Subcutaneous abdominal adipose tissue (tissue), 5 donors: ENCODE results near the gene STARD5.

Source experiments
- H3K27ac ChIP-seq: one replicate; pipeline ENCODE4 v1.7.0; 2013; ENCODE audit warnings: low read depth, mild to moderate bottlenecking, inconsistent platforms, low read length, moderate library complexity
- H3K27me3 ChIP-seq, 5 donors: one replicate each; pipeline ENCODE4 v1.7.0; 2013; ENCODE audit warnings: low read length in 5 of 5, inconsistent platforms in 1 of 5; ENCODE audit not compliant: control insufficient read depth in 5 of 5, insufficient read depth in 4 of 5
- H3K36me3 ChIP-seq, 5 donors: one replicate each; pipeline ENCODE4 v1.7.0; 2013; ENCODE audit warnings: low read length in 5 of 5; ENCODE audit not compliant: control insufficient read depth in 5 of 5, insufficient read depth in 5 of 5
- H3K4me1 ChIP-seq, 5 donors: one replicate each; pipeline ENCODE4 v1.7.0; 2013; ENCODE audit warnings: low read length in 5 of 5, mild to moderate bottlenecking in 3 of 5, moderate library complexity in 1 of 5; ENCODE audit not compliant: control insufficient read depth in 5 of 5, insufficient read depth in 5 of 5
- H3K4me3 ChIP-seq, 5 donors: one replicate each; pipeline ENCODE4 v1.7.0; 2013; ENCODE audit warnings: low read length in 5 of 5, low read depth in 1 of 5
- H3K9ac ChIP-seq, 5 donors: one replicate each; pipeline ENCODE4 v1.7.0; 2013; ENCODE audit warnings: low read length in 5 of 5, mild to moderate bottlenecking in 4 of 5, moderate library complexity in 3 of 5
- H3K9me3 ChIP-seq, 5 donors: one replicate each; pipeline ENCODE4 v1.7.0; 2013; ENCODE audit warnings: low read length in 5 of 5; ENCODE audit not compliant: control insufficient read depth in 5 of 5
- donor health status: healthy.
- donor health status: healthy.
- donor health status: healthy.
- donor health status: healthy.
- donor health status: healthy.

STARD5 gene

DNA sequence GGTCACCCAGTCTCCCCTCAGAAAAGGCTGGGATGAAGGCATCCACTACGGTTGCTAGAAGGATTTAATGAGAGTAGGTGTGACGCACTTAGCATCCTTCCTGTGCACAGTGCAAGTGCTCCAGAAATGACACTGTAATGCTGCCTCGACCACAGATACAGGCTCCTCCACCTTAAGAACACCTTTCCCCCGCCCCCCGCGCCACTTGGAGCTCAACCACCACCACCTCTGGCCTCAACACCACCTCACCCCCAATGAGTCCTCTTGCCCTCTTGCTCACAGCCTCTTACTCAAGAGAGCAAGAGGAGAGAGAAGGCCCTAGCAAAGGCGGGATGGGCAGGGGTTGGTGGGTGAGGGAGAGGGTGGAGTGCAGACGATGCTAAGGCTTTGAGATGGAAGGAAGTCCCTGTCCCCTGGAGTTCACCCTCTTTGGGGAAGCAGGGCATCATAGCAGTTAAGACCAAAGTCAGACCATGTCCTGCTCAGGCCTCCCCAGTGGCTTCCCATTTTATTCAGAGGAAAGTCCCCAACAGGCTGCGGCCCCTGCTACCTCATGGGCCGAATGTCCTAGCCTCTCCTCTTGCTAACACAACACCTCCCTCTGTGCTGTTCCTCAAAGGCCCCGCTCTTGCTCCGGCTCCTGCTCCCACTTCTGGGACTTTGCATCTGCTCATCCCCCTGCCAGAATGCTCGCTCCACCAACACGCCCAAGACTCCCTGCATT, 8.3 kb downstream of the STARD5 start:
- Histone ChIP-seq H3K36me3 (peaks cover 0 to 45% (median 30%) of the 10 kb centered on the region in 5 donors), H3K27ac (no peak overlapping the region), H3K27me3 (no peaks in the 10 kb centered on the region), H3K4me1 (peaks cover 5 to 27% (median 23%) of the 10 kb centered on the region in 5 donors), H3K9me3 (no peaks in the 10 kb centered on the region), H3K4me3 (no peak overlapping the region), H3K9ac (no peak overlapping the region)

DNA sequence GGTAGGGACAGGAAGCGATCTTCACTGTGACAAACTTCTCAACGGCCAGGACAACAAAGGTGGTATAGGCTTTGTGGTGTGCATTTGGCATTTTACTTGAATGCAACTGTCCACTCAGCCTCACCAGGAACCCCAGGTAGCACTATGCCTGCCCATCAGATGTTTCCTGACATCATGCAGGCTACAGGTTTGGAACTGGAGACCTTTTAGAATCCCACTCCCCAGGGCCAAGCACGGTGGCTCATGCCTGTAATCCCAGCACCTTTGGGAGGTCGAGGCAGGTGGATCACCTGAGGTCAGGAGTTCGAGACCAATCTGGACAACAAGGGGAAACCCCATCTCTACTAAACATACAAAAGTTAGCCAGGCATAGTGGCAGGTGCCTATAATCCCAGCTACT, 9.6 kb downstream of the STARD5 start:
- Histone ChIP-seq H3K9ac (no peak overlapping the region), H3K4me1 (peaks cover 5 to 27% (median 23%) of the 10 kb centered on the region in 5 donors), H3K4me3 (no peak overlapping the region), H3K27ac (no peak overlapping the region), H3K27me3 (no peaks in the 10 kb centered on the region), H3K9me3 (no peaks in the 10 kb centered on the region), H3K36me3 (peaks cover 0 to 47% (median 31%) of the 10 kb centered on the region in 5 donors)

DNA sequence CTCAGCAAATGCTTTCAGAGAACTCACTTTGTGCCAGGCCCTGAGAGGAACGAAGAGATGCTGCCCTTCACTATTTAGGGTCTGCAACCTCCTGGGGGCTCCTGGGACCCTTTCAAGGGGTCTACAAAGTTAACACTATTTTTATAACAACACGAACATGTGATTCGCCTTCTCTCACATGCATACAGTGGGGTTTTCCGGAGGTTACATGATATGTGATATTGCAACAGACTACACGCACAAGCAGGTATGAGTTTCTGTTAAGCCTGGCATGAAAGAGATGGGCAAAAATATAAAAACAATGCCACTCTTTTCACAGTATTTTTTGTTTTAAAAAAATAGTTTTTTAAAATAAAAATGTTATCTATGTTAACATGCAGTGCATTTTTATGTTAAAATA, 10.3 kb downstream of the STARD5 start:
- no peak overlapping the region for H3K4me3 ChIP-seq
- H3K9ac ChIP-seq: no peak overlapping the region
- H3K27me3 ChIP-seq: no peaks in the 10 kb centered on the region
- peaks cover 5 to 27% (median 23%) of the 10 kb centered on the region in 5 donors for H3K4me1 ChIP-seq
- H3K36me3 ChIP-seq: peaks cover 0 to 47% (median 33%) of the 10 kb centered on the region in 5 donors
- peak overlapping the region; percentile 14 for H3K27ac ChIP-seq
- H3K9me3 ChIP-seq: no peaks in the 10 kb centered on the region

DNA sequence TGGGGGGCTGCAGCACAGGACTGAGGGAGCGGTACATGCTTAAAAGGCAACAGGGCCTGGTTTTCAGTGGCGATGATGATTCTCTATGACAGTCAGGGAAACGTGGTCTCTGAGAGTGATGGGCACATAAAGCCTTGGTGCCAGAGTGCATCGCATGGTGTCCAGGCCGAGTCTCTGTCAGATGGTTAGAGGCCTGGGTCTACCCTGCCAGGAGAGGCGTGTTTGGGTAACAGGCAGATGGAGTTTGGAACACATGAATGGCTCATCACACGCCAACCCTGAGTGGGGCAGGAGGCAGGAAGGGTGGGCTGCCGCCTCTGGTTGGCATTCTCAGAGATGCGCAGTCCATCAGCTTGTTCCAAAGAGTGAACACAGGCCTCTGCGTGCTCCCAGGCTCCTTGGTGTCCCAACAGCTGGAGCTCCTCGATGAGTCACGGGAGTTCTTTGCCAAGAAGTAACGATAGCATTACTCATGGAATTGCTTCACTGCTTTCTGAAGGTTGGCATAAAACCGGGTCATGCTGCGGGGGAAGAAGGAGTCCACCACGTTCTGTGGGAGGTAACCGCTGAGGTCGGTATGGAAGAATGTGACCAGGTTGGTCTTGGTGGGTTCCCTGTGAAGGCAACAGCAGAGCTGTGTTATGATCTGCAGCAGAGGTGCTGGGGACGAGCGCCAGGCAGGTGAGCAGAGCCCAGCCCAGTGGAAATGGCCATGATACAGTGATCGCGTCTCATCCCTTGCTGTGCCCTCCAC, 11.0 kb downstream of the STARD5 start:
- H3K27me3 ChIP-seq: no peaks in the 10 kb centered on the region
- peak overlapping the region; percentile 14 for H3K27ac ChIP-seq
- H3K9me3 ChIP-seq: no peaks in the 10 kb centered on the region
- H3K4me3 ChIP-seq: peak overlapping the region in 1 of 5 donors; percentile 42
- no peak overlapping the region for H3K9ac ChIP-seq
- H3K4me1 ChIP-seq: peaks cover 5 to 29% (median 24%) of the 10 kb centered on the region in 5 donors
- peaks cover 0 to 47% (median 33%) of the 10 kb centered on the region in 5 donors for H3K36me3 ChIP-seq

DNA sequence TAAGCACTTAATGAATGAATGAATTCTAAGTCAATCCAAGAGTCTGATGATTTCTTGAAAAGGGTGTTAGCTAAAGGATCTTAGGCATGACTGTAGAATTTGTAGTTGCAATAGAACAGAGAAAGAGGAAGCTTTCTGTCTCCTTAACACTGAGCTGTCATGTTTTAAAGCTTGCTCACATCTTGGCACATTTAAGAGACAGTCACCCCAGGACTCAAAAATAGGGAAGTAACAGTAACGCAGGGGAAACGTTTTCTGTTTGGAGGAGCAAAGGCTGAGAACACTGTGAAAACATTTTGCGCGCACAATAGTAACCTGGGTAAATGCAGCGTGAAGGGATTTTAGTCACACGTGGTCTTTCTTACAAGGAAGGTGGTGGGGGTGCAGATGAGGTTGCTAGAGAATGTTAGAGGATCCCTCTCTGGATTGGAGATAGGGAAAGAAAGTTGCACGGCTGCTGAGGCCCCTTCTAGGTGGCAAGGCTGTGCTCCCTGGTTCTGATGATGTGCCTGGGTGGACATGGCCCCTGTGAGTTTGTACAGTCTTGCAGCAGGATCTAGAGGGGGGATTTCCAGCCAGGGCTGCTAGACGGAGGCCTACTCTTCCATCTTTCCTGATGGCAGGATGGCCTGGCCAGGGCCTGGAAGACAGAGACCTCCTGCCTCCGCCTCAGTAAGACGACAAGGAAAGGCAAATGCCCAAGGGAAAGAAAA, 12.0 kb downstream of the STARD5 start:
- Histone ChIP-seq H3K4me3 (no peak overlapping the region), H3K36me3 (peaks cover 0 to 51% (median 34%) of the 10 kb centered on the region in 5 donors), H3K9me3 (no peaks in the 10 kb centered on the region), H3K27me3 (no peaks in the 10 kb centered on the region), H3K9ac (no peak overlapping the region), H3K4me1 (peaks cover 5 to 29% (median 24%) of the 10 kb centered on the region in 5 donors), H3K27ac (peak overlapping the region; percentile 7)

DNA sequence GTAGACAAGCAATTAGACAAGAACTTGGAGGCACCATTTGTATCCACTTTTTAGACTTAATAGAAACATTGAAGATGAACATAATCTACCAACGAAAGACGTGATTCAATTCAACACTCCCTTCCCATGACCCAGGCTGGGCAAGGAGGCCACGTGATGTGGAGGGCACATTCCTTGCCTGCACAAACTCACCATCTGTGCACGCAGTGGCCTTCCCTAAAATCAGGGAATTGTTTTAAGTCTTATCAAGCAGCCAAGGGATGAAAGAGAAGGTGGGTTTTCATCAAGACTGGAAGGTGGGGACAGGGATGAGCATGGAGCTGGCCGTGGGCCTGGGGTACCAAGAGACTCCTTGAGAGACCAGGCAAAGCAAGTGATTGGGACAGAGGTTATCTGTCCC, 13.5 kb downstream of the STARD5 start:
- Histone ChIP-seq H3K36me3 (peaks cover 0 to 63% (median 47%) of the 10 kb centered on the region in 5 donors), H3K27ac (no peak overlapping the region)

DNA sequence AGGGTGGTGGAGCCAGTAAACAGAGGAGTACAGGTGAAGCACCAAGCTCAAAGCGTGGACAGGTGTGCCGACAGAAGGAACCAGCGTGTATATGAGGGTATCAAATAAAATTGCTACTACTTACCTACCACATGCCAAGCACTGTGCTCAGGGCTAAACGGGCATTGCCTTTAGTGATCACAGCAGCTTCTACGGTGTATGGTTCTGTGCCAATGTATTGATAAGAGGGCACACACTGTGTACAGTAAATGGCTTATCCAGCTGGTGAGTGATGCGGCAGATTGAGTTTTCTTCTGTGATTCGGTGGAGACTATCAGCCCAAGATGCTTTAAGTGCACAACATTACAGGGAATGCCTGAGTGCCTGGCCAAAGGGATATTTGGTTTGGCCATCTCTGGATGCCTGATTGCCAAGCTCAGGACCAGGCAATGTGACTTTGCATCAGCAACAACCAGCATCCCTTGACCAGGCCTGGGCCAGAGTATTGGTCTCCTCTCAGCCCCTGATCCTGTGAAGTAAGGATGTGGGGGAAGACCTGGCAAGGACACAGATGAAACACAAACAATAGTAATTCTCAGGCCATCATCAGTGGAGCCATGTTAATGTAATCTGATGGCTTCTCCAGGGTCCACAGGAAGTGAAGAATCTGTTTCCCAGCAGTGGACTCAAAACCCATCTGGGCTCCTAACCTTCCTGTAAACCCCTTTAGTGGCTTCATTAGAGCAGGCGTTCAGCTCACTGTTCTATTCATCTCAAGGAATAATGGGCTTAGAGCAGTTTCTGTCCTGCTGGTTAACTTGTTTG, 14.1 kb downstream of the STARD5 start:
- Histone ChIP-seq H3K9ac (no peak overlapping the region), H3K27ac (no peak overlapping the region), H3K4me3 (no peak overlapping the region), H3K27me3 (no peaks in the 10 kb centered on the region), H3K9me3 (no peaks in the 10 kb centered on the region), H3K36me3 (peaks cover 3 to 65% (median 49%) of the 10 kb centered on the region in 5 donors), H3K4me1 (peaks cover 5 to 33% (median 27%) of the 10 kb centered on the region in 5 donors)

More for the DNA sequence above, 13.5 kb downstream of the STARD5 start:
- Histone ChIP-seq H3K9ac (no peak overlapping the region), H3K27me3 (no peaks in the 10 kb centered on the region), H3K4me1 (peaks cover 5 to 29% (median 24%) of the 10 kb centered on the region in 5 donors), H3K9me3 (no peaks in the 10 kb centered on the region), H3K4me3 (no peak overlapping the region)

DNA sequence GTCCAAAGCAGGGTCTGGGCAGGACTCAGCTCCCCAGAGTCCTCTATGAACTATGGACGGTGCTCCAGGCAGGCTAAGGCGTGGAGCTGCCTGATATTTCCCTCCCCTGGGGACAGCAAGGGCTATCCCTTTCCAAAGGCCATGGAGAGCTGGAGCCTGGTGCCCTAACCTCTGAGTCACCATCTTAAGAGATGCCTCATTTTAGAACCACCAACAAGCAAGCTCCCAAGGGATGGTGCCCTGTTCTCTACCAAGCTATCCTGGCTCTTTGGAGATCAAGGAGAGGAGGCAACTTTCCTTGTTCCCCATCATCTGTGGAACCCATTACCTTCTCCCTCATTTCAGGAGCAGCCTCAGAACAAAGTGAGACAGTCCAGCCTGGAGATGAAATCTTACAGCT, 15.7 kb downstream of the STARD5 start:
- Histone ChIP-seq H3K9ac (no peak overlapping the region), H3K9me3 (no peaks in the 10 kb centered on the region), H3K27me3 (no peaks in the 10 kb centered on the region), H3K4me3 (no peak overlapping the region), H3K36me3 (peaks cover 7 to 79% (median 62%) of the 10 kb centered on the region in 5 donors), H3K4me1 (peaks cover 10 to 39% (median 33%) of the 10 kb centered on the region in 5 donors), H3K27ac (no peak overlapping the region)

DNA sequence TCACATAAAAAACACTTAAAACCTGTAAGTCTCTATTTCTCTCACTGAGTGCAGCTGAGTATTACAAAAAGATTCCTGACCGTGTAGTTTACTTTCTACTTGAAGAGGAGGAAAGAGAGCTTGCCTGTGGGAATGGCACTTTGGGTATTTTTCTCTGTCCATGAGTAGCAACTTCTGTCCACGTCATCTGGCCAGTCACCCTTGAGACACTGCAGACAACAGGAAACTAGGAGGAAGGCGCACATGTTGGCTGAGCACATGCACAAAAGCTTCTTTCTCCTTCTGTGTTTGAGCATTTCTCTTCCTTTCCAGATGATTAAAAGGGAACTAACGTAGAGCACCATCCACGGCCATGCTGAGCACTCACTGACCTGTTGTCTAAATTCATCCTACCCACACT, 19.7 kb downstream of the STARD5 start:
- H3K36me3 ChIP-seq: peaks cover 17 to 99% (median 89%) of the 10 kb centered on the region in 5 donors
- H3K4me3 ChIP-seq: no peak overlapping the region
- peaks cover 5 to 54% (median 36%) of the 10 kb centered on the region in 5 donors for H3K4me1 ChIP-seq
- H3K27ac ChIP-seq: peak overlapping the region; percentile 31
- H3K9ac ChIP-seq: no peak overlapping the region
- H3K9me3 ChIP-seq: no peaks in the 10 kb centered on the region
- no peaks in the 10 kb centered on the region for H3K27me3 ChIP-seq
